NCI-H774 (cell line): ENCODE measurements around the gene C5orf24.
A peak's percentile ranks its signal among the peaks of the same experiment; 100 is the strongest.
"Not testable (repeated sequence)": the region's sequence is repeated elsewhere in the genome, so short reads cannot be mapped to it uniquely, and the experiment has no call there.

Source experiments
- DNase-seq: peaks from one replicate; lab custom pipeline; 2025; lab: John Stamatoyannopoulos, UW

The C5orf24 gene

DNA sequence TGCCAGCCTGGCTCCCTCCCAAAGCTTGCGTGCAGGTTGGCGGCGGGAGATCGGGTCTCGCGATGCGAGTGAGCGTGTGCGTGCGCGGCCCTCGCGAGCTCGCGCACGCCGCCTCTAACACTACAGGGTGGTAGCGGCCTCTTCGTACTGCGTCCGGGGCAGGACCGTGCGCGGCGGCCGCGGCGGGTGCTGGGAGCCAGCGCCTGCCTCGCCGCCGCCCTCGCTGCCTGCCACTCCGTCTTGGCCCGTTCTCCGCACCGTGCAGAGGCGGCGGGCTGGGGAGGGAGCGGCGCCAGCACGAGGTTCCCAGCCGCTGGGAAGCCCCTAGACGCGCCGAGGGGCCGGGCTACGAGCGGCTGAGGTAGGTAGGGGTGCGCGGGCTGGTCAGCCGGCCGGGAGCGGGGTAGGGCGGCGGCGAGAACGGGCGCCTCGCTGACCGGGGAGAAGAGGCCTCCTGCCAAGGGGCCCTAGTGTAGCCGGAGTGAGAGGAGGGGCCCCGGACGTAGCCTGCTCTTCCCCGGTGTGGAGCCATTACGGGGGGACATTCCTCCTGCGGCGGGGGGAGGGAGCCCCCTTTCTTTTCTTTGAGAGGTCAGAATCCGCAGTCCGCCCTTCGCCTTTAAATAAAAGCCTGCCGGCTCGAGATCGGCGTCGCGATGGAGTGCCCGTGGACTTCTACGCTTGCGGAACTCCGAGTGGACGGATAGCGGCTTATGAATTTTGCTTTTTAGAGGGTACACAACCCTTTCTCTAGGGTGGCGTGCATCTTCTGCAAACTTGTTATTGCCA is at the start of gene C5orf24:
Gene C5orf24 (plus strand): TSS at position 117 of the 789 bp plus-strand sequence. CDS start 8,933 bp downstream, outside the sequence.
- DNase-seq = peak; percentile 86

DNA sequence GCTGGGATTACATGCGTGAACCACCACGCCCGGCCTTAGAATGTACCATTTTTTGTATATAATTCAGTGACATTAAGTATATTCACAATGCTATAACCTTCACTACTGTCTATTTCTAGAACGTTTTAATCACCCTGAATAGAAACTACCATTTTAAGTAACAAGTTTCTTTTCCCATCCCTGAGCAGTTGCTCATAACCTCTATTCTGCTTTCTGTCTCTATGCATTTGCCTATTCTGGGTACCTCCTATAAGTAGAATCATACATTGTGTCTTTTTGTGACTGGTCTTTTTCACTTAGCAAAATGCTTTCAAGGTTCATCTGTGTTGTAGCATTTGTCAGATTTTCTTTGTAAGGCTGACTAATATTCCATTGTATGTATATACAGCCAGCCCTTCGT is 47.3 kb upstream of the C5orf24 start:
- no peak for DNase-seq

DNA sequence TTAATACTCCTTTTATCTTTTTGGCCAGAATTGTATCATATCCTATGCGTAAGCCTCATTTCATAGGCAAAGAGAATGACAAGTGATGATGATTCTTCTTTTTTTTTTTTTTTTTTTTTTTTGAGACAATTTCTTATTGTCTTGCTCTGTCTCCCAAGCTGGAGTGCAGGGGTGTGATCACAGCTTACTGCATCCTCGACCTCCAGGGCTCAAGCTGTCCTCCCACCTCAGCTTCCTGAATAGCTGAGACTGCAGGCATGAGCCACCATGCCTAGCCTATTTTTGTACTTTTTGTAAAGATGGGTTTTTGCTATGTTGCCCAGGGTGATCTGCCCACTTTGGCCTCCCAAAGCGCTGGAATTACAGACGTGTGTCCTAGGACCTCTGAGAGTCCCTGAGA is 41.9 kb upstream of the C5orf24 start:
- DNase-seq = no peak

DNA sequence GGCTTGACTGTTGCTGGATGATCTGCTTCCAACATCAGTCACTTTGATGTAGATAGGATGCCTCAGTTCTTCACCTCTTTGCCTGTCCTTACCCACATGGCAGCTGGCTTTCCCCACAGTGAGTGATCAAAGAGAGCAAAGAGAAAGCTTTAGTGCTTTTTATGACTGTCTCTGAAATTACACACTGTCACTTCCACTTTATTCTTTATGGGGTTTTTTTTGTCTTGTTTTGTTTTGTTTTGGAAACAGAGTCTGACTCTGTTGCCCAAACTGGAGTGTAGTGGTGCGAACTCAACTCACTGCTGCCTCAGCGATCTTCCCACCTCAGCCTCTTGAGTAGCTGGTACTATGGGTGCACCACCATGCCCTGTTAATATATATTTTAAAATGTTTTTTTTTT is 32.4 kb upstream of the C5orf24 start:
- no peak for DNase-seq

DNA sequence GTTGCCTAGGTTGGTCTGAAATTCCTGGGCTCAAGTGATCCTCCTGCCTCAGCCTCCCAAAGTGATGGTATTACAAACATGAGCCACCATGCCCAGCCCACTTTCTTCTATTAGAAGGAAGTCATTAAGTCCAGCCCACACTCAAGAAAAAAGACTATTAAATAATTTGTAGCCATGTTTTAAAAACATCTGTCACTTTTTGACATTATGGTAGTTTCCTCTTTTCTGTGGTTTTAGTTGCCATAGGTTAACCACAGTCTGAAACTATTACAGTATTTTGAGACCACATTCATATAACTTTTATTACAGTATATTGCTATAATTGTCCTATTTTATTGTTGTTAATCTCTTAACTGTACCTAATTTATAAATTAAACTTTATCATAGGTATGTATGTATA is 31.9 kb upstream of the C5orf24 start:
- DNase-seq = no peak

DNA sequence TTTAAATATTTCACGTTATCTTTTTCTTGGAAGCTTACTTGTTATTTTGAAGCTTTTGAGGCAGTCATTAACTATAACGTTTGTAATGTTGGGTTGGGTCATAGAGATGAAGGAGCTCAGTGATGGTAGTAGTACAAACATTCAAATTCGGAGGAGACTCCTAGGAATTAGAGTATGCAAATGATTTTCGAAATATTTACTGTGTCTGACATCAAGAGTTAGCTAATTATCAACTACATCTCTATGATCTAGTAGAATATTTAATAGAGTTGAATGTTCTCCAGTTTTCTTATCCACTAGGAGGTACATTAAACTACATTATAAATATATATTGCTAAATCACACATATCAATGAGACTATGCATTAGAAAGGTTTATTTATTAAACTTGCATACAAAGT is 28.8 kb upstream of the C5orf24 start:
- DNase-seq = no peak

DNA sequence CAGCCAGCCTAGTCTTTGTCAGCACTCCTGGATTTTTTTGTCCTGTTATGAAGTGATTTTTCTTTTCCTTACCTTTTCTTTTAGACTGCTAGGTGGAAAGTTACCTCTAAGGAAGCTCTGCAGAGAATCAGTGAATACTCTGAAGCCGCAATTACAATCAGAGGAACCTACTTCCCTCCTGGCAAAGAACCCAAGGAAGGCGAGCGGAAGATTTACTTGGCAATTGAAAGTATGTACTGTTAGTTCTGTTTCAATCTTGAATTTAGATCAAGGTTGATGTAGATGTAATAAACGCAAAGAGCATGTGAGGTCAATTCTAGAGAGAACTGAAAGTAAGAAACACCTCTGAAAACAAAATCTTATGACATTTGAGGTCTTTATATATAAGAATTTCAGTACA is 27.0 kb upstream of the C5orf24 start:
- no peak for DNase-seq

DNA sequence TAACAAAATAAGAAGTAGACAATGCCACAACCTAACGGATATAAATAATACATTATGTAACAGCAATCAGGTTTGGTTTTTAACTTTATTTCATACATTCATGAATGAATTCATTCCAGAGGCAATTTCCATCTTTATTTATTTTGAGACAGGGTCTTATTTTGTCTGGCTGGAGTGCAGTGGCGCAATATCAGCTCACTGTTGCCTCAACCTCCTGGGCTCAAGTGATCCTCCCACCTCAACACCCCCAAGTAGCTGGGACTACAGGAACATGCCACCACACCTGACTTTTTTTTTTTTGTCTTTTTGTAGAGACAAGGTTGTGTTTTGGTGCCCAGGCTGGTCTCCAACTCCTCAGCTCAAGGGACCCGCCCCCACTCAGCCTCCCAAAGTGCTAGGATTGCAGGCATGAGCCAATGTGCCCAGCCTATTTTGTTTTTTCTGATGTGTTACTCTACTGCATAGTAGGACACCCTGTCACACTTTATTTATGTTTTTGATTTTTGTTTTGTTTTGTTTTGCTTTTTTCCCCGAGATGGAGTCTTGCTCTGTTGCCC is 26.3 kb upstream of the C5orf24 start:
- no peak for DNase-seq

DNA sequence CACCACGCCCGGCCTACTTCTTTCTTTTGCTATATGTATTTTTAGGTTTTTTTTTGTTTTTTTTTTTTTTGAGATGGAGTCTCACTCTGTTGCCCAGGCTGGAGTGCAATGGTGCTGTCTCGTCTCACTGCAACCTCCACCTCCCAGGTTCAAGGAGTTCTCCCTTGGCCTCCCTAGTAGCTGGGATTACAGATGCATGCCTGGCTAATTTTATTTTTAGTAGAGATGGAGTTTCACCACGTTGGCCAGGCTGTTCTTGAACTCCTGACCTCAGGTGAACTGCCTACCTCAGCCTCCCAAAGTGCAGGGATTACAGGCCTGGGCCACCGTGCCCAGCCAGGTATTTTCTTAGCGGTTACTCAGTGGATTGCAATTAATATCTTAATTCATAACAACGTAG is 23.9 kb upstream of the C5orf24 start:
- no peak for DNase-seq

DNA sequence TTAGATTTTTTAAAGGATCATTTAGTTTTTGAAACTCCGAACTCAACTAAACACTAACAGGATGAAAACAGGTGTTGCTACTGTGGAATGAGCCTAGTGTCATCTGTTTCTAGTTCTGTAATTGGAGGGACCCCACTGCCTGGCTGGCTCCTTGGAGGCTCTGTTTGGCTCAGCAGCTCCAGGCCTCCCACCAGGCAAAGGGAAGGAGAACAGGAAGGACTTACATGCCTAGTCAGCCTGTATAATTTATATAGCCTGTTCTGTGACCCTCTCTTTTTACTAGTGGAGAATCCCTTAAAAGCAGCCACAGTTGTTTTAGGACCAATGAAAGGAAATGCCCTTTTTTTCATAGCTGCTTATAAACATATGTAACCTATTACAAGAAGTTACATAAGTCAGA is 21.1 kb upstream of the C5orf24 start:
- DNase-seq = no peak

DNA sequence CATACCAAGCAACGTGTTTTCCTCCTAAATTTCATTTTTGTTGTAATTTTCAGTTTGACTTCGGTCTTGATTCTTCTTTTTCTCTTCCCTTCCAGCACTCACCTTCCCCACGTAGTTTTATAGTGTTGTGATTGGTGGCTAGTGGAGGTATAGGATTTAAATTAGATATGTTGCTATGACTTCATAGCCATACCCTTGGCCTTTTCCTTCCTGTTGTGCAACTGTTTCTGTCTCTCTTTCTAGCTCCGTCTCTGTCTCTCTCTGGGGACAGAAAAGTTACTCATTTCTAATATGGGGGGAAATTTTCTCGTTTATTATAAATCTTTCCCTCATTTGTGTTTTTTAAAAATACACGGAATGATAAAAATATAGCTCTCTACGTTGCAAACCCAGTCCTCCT is 20.6 kb upstream of the C5orf24 start:
- DNase-seq = no peak

DNA sequence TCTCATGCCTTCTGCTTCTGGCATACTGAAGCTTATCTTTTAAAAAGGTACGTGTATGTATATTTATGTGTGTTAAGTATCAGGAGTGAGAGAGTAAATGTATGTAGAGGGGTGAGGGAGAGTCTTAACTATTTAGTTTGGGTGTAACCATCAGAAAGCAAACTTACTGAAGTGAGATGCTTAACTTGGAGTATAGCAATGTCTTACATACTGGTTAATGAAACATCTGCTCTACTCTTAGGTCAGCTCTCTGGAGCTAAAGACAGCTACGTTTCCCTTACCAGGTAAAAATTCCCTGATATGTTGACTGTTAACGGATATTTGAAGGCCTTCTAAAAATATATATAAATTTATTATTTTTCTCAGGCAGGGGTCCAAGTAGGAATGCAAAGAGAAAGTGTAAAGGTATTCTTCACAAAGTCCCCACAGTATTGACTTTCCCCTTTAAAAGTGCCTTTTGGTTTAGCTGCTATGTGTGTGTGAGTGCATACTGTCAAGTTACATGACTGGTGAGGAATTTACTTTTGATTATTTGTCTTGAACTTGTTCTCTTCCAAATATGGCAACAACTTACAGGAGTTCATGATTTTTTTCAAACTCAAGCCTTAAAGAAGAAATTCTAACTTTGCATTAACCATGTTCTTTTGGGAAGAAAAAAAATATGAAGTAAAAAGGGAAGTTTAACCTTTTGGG is 12.3 kb upstream of the C5orf24 start:
- DNase-seq = no peak

DNA sequence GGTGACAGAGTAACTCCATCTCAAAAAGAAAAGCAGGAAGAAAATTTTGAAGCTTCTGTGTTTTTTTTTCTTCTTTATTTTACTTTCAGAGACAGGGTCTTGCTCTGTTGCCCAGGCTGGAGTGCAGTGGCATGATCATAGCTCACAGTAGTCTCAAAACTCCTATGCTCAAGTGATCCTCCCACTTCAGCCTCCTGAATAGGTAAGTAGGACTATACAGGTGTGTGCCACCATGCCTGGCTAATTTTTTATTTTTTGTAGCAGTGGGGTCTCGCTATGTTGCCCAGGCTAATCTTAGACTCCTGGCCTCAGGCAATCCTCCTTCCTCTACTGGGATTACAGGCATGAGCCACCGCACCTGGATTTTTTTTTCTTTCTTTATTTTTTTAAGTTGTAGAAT is 10.1 kb upstream of the C5orf24 start:
- DNase-seq = no peak

DNA sequence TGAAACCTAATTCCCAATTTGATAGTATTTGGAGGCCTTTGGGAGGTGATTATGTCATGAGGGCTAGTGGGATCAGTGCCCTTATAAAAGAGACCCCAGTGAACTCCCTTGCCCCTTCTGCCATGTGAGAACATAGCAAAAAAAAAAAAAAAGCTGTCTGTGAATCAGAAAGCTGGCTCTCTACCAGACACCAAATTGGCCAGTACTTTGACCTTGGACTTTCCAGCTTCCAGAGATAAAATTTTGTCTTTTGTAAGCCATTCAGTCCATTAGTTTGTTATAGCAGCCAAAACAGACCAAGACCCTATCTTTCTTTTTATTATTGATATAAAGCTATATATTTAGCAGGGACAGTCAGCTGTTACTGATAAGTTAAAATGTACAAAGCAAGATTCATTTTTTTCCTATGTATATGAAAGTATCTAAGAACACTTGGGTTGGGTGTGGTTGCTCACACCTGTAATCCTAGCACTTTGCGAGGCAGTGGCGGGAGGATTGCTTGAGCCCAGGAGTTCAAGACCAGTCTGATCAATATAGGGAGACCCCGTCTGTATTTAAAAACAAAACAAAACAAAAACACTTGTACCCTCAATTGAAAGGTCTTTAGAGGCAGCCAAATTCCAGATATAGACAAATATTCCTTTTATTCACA is 8.1 kb upstream of the C5orf24 start:
- DNase-seq = no peak

DNA sequence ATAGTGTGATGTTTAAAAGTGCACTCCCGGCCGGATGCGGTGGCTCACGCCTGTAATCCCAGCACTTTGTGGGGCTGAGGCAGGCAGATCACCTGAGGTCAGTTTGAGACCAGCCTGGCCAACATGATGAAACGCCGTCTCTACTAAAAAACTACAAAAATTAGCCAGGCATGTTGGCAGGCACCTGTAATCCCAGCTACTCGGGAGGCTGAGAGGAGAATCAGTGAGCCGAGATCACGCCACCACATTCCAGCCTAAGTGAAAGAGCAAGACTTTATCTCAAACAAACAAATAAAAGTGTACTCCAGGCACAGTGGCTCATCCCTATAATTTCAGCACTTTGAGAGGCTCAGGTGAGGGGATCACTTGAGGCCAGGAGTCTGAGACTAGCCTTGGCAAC is 7.4 kb upstream of the C5orf24 start:
- DNase-seq = not testable (repeated sequence)

DNA sequence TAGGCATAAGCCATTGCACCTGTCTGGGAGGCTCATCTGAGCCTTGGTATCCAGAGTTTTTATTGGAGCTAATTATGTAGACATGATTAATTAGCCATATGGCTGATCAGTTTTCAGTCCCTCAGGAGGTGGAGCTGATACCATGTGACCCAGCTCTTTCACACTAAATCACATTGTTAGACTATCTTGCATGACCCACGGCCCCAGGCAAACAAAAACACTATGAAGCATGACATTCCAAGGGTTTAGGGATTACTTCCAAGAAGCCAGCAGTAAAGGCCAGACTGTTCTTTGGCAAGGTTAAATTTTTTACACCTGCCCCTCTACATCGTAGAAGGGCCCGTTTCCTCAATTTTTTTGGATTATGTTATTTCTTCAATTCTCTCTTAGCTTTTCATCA is 5.0 kb upstream of the C5orf24 start:
- no peak for DNase-seq

DNA sequence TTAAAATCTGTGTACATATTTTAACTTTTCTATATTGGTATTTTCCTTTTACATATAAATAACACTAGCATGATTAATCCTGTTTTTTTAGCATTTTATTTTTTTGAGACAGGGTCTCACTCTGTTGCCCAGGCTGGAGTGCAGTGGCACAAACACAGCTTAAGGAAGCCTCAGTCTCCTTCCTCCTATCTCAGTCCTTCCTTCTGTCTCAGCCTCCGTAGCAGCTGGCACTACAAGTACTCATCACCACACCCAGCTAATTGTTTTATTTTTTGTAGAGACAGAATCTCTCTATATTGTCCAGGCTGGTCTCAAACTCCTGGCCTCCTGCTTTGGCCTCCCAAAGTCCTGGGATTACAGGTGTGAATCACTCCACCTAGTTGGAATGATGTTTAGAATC is 1.5 kb upstream of the C5orf24 start:
- no peak for DNase-seq

DNA sequence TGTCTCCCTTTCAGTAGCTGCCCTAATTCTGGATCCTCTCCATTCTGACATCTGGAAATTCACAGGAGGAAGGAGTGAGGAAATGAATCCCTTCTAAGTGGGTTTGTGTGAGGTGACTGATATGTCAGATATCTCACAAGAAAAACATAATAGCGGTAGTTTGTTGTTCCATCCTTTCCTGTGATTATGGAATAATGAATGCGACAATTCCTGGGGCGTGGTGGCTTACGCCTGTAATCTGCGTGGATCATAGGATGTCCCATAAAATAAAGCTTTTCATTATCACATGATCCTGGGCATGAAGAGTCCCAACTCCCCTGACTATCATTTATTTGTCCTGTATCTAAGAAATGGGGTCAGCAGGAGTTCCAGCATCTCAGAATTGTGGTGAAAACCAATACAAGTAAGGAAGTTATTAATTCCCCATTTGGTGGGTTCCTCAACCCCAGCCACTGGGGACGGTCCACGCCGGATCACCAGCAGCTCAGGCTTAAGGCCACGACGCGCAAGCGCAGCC is 375 bp upstream of the C5orf24 start:
- DNase-seq = no peak

DNA sequence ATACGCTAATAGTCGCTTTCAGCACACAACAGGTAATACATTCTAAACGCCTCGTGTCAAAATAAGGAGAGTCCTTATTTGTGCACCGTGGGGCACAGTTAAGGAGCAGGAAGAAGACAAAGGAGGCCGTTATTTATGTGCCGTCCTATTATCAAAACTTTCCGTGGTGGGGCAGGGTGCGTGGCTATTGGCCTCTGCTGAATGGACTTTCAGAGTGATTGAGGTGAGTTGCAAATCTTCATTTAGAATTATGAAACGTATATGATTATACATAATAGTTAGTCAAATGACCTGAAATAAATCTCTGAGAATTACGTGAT is 833 bp downstream of the C5orf24 start:
- no peak for DNase-seq

DNA sequence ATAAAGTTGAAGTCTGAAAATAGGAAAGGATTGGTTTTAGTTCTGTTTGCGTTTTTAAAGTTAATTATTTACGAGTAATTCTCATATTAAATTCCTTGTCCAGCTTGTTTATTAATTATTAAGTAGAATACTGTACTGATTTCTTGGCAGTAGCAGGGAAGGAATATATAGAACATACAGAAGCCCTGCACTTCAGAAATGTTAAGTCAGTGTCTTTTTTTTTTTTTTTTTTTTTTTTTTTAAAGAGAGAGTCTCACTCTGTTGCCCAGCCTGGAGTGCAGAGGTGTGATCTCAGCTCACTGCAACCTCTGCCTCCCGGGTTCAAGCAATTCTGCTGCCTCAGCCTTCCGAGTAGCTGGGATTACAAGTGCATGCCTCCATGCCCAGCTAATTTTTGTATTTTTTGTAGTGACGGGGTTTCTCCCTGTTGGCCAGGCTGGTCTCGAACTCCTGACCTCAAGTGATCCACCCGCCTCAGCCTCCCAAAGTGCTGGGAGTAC is 3.7 kb downstream of the C5orf24 start:
- not testable (repeated sequence) for DNase-seq

DNA sequence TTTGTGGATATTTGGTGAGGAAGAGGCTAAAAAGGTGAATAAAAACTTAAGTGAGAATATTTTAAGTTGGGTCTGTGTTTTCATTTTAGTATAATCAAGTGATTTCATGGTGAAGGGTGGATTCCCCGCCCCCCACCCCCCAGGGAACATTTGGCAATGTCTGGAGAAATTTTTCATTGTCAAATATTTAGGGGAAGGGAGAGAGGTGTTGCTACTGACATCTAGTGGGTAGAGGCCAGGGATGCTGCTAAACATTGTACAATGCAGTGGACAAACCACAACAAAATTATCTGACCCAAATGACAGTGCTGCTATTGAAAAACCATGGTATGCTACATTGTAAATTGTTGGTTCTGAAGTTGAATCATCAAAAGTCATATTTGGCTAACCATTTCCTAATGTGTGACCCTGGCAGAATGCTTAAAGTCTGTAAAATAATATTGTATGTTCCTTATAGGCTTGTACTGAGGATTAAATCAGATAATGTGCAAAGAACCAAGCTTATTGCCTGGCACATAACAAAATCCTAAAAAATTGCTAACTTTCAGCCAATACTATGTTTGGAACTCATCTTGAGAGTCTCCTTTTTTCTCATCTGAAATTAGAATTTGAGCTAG is 5.6 kb downstream of the C5orf24 start:
- DNase-seq = no peak

DNA sequence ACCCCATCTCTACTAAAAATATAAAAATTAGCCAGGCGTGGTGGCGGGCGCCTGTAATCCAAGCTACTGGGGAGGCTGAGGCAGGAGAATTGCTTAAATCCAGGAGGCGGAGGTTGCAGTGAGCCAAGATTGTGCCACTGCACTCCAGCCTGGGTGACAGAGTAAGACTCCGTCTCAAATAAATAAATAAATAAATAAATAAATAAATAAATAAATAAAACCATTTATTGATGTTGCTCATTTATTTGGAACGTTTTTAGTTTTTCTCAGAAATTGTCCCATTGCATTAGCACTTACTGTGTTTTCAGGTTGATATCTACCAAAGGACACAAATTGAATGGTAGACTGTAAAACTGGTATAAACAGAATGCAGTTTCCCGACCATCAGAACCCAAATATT is 10.7 kb downstream of the C5orf24 start:
- DNase-seq = not testable (repeated sequence)
